ENCODE data around the gene CIAO2B. TPM values are rescaled to one million over a fixed set of nuclear protein-coding genes. Genes with fewer than 3 reads are reported as not detected.

The CIAO2B gene
- total and polyA plus RNA-seq, 2 experiments from 2014 or later, result 92.4 to 181 TPM

GRCh38 chr16:66895999-66896398, 38.2 kb downstream of the CIAO2B start (continued):
- TF ChIP-seq, protein P1, sequence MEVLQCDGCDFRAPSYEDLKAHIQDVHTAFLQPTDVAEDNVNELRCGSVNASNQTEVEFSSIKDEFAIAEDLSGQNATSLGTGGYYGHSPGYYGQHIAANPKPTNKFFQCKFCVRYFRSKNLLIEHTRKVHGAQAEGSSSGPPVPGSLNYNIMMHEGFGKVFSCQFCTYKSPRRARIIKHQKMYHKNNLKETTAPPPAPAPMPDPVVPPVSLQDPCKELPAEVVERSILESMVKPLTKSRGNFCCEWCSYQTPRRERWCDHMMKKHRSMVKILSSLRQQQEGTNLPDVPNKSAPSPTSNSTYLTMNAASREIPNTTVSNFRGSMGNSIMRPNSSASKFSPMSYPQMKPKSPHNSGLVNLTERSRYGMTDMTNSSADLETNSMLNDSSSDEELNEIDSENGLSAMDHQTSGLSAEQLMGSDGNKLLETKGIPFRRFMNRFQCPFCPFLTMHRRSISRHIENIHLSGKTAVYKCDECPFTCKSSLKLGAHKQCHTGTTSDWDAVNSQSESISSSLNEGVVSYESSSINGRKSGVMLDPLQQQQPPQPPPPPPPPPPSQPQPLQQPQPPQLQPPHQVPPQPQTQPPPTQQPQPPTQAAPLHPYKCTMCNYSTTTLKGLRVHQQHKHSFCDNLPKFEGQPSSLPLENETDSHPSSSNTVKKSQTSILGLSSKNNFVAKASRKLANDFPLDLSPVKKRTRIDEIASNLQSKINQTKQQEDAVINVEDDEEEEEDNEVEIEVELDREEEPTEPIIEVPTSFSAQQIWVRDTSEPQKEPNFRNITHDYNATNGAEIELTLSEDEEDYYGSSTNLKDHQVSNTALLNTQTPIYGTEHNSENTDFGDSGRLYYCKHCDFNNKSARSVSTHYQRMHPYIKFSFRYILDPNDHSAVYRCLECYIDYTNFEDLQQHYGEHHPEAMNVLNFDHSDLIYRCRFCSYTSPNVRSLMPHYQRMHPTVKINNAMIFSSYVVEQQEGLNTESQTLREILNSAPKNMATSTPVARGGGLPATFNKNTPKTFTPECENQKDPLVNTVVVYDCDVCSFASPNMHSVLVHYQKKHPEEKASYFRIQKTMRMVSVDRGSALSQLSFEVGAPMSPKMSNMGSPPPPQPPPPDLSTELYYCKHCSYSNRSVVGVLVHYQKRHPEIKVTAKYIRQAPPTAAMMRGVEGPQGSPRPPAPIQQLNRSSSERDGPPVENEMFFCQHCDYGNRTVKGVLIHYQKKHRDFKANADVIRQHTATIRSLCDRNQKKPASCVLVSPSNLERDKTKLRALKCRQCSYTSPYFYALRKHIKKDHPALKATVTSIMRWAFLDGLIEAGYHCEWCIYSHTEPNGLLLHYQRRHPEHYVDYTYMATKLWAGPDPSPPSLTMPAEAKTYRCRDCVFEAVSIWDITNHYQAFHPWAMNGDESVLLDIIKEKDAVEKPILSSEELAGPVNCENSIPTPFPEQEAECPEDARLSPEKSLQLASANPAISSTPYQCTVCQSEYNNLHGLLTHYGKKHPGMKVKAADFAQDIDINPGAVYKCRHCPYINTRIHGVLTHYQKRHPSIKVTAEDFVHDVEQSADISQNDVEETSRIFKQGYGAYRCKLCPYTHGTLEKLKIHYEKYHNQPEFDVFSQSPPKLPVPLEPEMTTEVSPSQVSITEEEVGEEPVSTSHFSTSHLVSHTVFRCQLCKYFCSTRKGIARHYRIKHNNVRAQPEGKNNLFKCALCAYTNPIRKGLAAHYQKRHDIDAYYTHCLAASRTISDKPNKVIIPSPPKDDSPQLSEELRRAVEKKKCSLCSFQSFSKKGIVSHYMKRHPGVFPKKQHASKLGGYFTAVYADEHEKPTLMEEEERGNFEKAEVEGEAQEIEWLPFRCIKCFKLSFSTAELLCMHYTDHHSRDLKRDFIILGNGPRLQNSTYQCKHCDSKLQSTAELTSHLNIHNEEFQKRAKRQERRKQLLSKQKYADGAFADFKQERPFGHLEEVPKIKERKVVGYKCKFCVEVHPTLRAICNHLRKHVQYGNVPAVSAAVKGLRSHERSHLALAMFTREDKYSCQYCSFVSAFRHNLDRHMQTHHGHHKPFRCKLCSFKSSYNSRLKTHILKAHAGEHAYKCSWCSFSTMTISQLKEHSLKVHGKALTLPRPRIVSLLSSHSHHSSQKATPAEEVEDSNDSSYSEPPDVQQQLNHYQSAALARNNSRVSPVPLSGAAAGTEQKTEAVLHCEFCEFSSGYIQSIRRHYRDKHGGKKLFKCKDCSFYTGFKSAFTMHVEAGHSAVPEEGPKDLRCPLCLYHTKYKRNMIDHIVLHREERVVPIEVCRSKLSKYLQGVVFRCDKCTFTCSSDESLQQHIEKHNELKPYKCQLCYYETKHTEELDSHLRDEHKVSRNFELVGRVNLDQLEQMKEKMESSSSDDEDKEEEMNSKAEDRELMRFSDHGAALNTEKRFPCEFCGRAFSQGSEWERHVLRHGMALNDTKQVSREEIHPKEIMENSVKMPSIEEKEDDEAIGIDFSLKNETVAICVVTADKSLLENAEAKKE (CRISPR knock-in tag; IDR thresholded peaks at IDR 0.05), result no peak
- TF ChIP-seq ZNF331 (CRISPR knock-in tag; IDR thresholded peaks at IDR 0.05; ENCODE audit: low read depth), result no peak
- no peak for TF ChIP-seq CREB1 (CRISPR knock-in tag; IDR thresholded peaks at IDR 0.05; ENCODE audit: low read depth)

- H3K27me3 Mint-ChIP-seq (ENCODE audit: insufficient read depth, low read depth, poor library complexity), result peaks cover 8% of the 10 kb centered on the region
- no peaks in the 10 kb centered on the region for H3K36me3 ChIP-seq (ENCODE audit: insufficient read depth)
- H2AFZ ChIP-seq, result no peak overlapping the region
These were observed 38.6 kb downstream of the CIAO2B start for GRCh38 chr16:66895689-66895979.

More at GRCh38 chr16:66895689-66895979, 38.6 kb downstream of the CIAO2B start:
- H3K36me3 Mint-ChIP-seq (ENCODE audit: low read depth), result peaks cover 7% of the 10 kb centered on the region; the same call in 1 of the 3 replicates
- H3K4me3 Mint-ChIP-seq, result no peak overlapping the region
- Histone ChIP-seq H3K4me1 (ENCODE audit: insufficient read depth) (peaks cover 8% of the 10 kb centered on the region; the same call in 1 of the 2 replicates), H3F3A (replicated peaks; ENCODE audit: low read depth) (0 out of 2 replicates have a peak, but pooled peaks cover 4% of the 10 kb centered on the region), H3K79me2 (replicated peaks; ENCODE audit: insufficient read depth) (no peaks in the 10 kb centered on the region), H4K20me1 (replicated peaks; ENCODE audit: insufficient read depth) (no peaks in the 10 kb centered on the region; the same call in 1 of the 2 replicates), H3K4me2 (no peak overlapping the region), H3K4me3 (no peak overlapping the region), H3K9me2 (ENCODE audit: insufficient read depth) (no peaks in the 10 kb centered on the region), H3K27ac (ENCODE audit: low read depth) (no peak overlapping the region), H3K27me3 (ENCODE audit: insufficient read depth) (no peaks in the 10 kb centered on the region)
- no peaks in the 10 kb centered on the region; the same call in 2 of the 3 replicates for H3K9me3 Mint-ChIP-seq
- ATAC-seq (no peak), DNase-seq (ENCODE audit: low spot score) (no peak)
- H3K27ac Mint-ChIP-seq, result no peak overlapping the region
- TF ChIP-seq NANOG (IDR thresholded peaks at IDR 0.05; ENCODE audit: borderline replicate concordance) (no peak), ZNF331 (CRISPR knock-in tag; IDR thresholded peaks at IDR 0.05; ENCODE audit: low read depth) (no peak), JUNB (IDR thresholded peaks at IDR 0.05; ENCODE audit: unreplicated experiment) (no peak), ETS1 (IDR thresholded peaks at IDR 0.05) (no peak), POLR2AphosphoS5 (IDR thresholded peaks at IDR 0.05; ENCODE audit: low read depth) (no peak), ZNF114 (CRISPR knock-in tag; IDR thresholded peaks at IDR 0.05) (no peak)
- H3K4me1 Mint-ChIP-seq, result peaks cover 10% of the 10 kb centered on the region; the same call in 2 of the 3 replicates

Data from GM23338 (cell line).